ENCODE results near the gene LOXL4. TPM values are rescaled to one million over a fixed set of nuclear protein-coding genes. Genes with fewer than 3 reads are reported as not detected.

The LOXL4 gene
- total RNA-seq, 2 donors from 2014 or later = 0.77 to 0.94 TPM

GRCh38 chr10:98268694-98269431 lies 869 bp upstream of the LOXL4 start:
- intact Hi-C loops (cut with DNase I) = loop anchor here in 1 of 2 donors (10.0 kb wide), 1 partner anchor 146 kb away; the partner anchor contains the start of gene PYROXD2
- no peak for DNase-seq
- ATAC-seq = peak; percentile 3 to 5

DNA sequence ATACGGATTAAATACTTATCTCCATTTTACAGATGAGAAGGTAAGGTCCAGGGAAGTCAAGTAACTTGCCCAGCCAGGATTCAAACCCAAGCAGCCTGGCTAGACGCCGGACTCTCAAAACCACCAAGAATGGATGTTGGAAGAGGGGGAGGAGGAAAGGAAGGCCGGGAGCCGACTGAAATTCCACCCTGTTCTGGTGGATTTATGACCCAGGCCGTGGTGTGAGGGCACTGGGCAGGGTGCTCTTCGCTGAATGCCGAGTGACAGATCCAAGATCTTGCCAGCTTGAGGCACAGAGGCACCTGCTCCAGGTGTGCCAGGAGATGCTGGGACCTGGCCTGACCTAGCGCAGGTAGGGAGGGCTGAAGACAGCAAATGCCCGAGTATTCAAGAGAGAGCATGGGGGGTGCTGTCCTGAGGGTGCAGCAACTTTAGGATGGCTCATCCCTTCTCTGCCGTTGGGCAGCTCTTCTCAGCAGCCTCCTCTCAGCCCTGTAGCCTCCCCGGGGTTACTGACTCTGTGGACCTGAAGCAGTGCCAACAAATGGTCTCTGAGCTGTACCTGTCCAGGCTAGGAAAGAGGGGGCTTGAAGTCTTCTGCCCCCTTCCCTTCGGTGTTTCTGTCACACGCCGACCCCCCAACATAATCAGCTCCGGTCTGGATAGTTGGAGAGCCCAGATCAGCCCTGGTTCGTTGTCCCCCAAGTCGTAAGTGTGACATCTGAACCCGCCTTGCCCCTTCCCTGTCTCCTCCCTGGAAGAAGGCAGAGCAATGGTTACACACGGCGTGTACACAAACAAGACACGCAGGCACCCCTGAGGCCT lies 713 bp downstream of the LOXL4 start:
- no peak for ATAC-seq
- DNase-seq = no peak
- intact Hi-C loops (cut with DNase I) = loop anchor here in 1 of 2 donors (2.0 to 10.0 kb wide), 2 partner anchors 42 to 148 kb away; partner anchors contain the start of gene PYROXD2

GRCh38 chr10:98266647-98267046 lies 1.3 kb downstream of the LOXL4 start:
- DNase-seq (no peak), ATAC-seq (no peak)
- intact Hi-C loops (cut with DNase I) = loop anchor here in 1 of 2 donors (2.0 to 10.0 kb wide), 2 partner anchors 42 to 148 kb away; partner anchors contain the start of gene PYROXD2

GRCh38 chr10:98265403-98266378 lies 2.3 kb downstream of the LOXL4 start:
- intact Hi-C loops (cut with DNase I) = loop anchor here in 1 of 2 donors (2.0 to 10.0 kb wide), 2 partner anchors 43 to 149 kb away; partner anchors contain the start of gene PYROXD2
- no peak for ATAC-seq
- no peak for DNase-seq

GRCh38 chr10:98264378-98265065 lies 3.5 kb downstream of the LOXL4 start:
- intact Hi-C loops (cut with DNase I) = loop anchor here in 1 of 2 donors (10.0 kb wide), 1 partner anchor 150 kb away; the partner anchor contains the start of gene PYROXD2
- DNase-seq (no peak), ATAC-seq (no peak)

- intact Hi-C loops (cut with DNase I) = loop anchor here in 1 of 2 donors (10.0 kb wide), 1 partner anchor 152 kb away; the partner anchor contains the start of gene PYROXD2
- DNase-seq (no peak), ATAC-seq (no peak)
These were observed 4.9 kb downstream of the LOXL4 start for GRCh38 chr10:98263088-98263487.

DNA sequence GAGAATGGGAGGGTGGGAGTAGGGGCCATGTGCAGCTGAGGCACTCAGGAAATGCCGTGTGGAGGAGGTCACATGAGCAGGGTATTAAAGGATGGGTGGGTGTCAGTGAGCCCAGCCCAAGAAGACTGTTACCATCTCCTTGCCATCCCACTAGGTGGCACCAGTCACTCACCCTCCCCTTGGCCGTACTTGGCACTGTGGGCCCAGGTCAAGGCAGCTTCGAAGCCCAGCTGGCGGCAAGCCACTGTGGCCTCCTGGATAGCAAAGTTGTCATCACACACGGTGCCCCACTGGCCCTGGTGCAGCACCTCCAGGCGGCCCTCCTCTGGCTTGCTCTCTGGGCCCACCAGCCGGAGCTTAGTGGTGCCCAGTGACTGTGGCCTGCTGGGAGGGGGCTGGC lies 5.4 kb downstream of the LOXL4 start:
- DNase-seq (no peak), ATAC-seq (peak; percentile 64 to 69)
- intact Hi-C loops (cut with DNase I) = loop anchor here in 1 of 2 donors (1.0 to 10.0 kb wide), 2 partner anchors 48 to 152 kb away; partner anchors contain the start of gene PYROXD2

DNA sequence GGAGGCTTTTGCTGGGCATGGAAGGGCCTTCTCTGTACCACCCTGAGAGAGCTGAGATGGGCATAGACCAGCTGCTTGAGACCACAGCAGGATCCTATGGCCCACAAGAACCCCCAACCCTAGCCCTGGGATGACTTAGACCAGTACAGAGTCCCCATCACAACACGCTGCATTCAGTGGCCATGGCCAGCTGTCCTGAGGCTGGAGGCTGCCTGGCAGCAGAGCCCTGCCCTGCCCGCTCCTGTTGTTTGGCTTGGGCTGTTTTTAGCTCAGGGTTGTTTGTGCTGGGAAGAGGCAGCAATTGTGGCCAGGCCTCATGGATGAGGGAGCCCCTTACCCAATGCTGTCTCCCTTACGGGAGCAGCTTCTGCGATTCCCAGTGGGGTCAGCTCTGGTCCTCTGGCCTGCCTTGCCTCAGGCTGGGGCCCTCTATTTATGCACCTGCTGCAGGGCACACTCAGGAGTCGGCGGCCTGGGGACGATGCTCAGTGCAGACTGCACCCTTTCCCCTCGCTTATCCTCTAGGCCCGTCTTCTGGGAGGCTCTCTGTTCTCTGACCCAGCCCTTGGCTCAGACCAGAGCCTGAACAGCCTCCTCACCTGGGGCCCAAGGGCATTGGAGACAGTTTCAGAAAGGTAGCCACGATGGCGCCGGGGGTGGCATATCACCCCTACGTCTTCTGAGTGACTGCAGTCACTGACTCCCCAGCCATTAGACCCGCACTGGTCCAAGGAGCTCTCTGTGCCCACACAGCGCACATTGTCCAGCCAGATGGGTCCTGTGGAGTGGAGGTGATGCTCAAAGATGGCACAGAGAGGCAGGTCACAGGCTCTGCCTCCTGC lies 6.3 kb downstream of the LOXL4 start:
- DNase-seq = no peak
- intact Hi-C loops (cut with DNase I) = loop anchor here in 1 of 2 donors (1.0 to 10.0 kb wide), 2 partner anchors 49 to 153 kb away; partner anchors contain the start of gene PYROXD2
- no peak for ATAC-seq

DNA sequence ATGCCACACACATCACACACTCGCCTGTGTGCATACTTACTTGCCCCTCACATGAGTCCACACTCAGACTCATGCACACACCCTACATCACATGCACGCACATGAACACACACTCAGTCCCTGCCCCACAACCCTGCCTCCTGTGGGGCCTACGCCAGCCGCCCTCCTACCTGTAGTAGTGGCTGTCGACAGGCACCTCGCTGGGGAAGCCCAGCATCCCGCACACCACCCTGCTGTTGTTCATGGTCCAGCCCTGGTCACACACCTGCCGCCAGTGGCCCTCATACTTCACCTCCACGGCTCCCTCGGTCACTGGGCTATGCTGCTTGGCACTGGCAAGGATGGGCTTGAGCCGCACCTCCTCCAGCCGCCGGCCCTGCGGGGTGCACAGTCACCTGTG lies 7.2 kb downstream of the LOXL4 start:
- no peak for ATAC-seq
- intact Hi-C loops (cut with DNase I) = loop anchor here in 1 of 2 donors (10.0 kb wide), 1 partner anchor 154 kb away; the partner anchor contains the start of gene PYROXD2
- no peak for DNase-seq

DNA sequence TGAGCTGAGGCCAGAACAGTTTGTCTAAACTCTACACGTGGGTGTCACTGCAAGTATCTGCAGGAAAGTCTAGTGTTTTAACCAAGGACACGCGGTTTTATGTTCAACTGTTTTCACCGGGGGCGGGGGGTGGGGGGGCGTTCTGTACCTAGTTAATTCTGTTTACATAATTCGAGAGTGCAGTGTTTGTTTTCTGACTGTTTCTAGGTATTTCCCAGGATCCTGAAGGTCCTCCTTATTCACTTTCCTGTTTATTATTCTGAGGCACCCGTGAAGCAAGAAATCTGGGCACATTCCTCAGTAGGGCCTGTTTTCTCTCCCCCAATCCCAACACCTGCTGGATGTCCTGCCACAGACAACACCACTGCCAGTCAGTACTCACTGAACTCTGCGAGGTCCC lies 7.6 kb downstream of the LOXL4 start:
- DNase-seq (no peak), ATAC-seq (no peak)
- intact Hi-C loops (cut with DNase I) = loop anchor here in 1 of 2 donors (10.0 kb wide), 1 partner anchor 154 kb away; the partner anchor contains the start of gene PYROXD2

DNA sequence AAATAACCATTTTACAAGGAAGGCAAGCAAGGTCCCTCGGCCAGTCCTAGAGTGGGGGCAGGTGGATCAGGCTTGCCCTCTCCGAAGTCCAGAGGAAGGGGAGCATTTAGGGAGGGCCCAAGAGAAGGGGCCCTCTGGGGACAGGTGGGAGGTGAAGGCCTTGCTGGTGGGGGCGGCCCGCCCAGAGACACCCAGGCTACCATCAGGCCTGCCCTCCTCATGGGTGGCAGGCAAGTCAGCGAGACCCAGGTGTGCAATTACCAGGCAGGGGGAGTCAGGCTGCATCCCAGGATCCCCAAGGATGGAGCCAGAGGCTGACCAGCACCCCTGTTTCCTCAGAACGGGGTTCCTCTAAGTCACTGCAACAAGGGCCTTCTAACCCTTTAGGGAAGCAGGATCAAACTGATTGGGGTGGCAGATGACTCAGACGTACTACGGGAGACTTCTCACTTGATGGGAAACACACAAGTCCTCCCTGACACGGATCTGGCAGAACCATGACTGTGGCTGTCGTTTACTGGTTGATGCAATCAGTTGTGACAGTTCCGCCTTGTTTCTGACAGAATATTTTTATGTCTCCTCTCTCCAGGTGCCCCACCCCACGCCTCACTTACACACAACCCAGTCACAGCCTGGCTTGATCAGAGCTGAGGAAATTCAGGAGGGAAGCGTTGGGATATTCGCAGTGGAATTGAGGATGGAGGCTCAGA lies 8.2 kb downstream of the LOXL4 start:
- no peak for ATAC-seq

DNA sequence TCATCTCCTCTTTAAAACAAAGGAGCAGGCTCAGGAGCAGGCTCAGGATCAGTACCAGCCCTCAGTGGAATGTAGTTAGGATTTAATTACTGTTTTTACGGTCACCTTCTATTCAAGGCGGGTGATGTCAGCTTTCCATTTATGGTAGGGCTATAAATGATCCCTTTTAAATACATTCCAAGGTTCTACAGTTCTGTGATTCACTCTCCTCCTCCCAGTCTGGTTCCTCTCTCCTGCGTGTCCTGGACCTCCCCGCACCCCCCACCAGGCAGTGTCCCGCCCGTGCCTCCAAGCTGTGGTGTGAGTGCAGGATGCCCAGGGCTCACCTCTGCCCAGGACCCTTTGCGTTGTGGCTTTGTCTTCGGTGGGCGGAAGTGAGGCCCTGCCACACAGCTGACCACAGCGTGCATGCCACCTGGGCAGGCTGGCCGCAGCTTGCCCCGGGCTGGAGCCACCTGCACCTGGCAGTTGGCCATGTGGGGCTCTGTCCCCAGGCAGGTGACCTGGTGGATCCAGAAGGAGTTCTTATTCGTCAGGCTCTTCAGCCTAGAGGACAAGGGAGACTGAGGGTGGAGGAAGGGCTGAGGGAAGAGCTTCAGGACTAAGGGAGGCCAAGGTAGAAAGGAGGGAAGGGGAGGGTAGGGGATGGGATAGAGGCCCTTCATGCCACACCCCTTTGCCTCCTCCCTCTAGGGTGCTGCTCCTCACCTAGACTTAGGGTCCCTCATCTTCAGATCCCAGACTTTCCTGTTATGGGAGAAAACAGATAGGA lies 9.1 kb downstream of the LOXL4 start:
- ATAC-seq (no peak), DNase-seq (no peak)
- intact Hi-C loops (cut with DNase I) = loop anchor here in 1 of 2 donors (10.0 kb wide), 1 partner anchor 46 kb away; no protein-coding TSS in a partner anchor

More for the DNA sequence above, 8.2 kb downstream of the LOXL4 start:
- intact Hi-C loops (cut with DNase I) = loop anchor here (10.0 kb wide), 2 partner anchors 45 to 155 kb away; partner anchors contain the start of gene PYROXD2 (in 1 of the 2)
- no peak for DNase-seq

GRCh38 chr10:98257961-98258360 lies 10.0 kb downstream of the LOXL4 start:
- DNase-seq = no peak
- intact Hi-C loops (cut with DNase I) = loop anchor here in 1 of 2 donors (10.0 kb wide), 1 partner anchor 47 kb away; no protein-coding TSS in a partner anchor
- no peak for ATAC-seq

DNA sequence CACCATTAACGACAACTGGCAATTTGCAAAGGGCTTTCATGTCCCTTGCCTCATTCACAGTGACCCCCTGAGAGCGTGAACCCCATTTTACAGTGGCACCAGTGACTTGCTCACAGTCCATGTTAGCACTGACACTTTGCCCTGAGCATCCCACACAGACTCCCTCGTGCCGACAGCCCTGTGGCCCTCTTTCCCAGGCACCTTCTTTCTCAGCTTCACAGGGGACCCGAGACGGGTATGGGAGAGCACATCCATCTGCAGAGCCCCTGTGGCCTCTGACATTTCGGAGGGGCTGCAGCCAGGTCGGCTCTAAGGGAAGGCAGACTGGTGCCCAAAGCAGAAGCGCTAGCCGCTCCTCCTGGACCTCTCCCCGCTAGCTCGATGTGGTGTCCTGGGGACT lies 10.8 kb downstream of the LOXL4 start:
- no peak for DNase-seq
- intact Hi-C loops (cut with DNase I) = loop anchor here in 1 of 2 donors (10.0 kb wide), 1 partner anchor 48 kb away; no protein-coding TSS in a partner anchor

GRCh38 chr10:98256692-98257091 lies 11.3 kb downstream of the LOXL4 start:
- ATAC-seq = no peak
- intact Hi-C loops (cut with DNase I) = loop anchor here in 1 of 2 donors (10.0 kb wide), 1 partner anchor 48 kb away; no protein-coding TSS in a partner anchor

More for the DNA sequence above, 10.8 kb downstream of the LOXL4 start:
- ATAC-seq = no peak

More at GRCh38 chr10:98256692-98257091, 11.3 kb downstream of the LOXL4 start:
- DNase-seq = no peak

Data from left cardiac atrium (tissue), 4 donors.